Measurements from ENCODE around the gene PDXP. TPM values are rescaled to one million over a fixed set of nuclear protein-coding genes. Genes with fewer than 3 reads are reported as not detected.
A peak's percentile ranks its signal among the peaks of the same experiment; 100 is the strongest.

The PDXP gene
- total RNA-seq, 1 experiment from 2014 or later: 42.7 TPM

DNA sequence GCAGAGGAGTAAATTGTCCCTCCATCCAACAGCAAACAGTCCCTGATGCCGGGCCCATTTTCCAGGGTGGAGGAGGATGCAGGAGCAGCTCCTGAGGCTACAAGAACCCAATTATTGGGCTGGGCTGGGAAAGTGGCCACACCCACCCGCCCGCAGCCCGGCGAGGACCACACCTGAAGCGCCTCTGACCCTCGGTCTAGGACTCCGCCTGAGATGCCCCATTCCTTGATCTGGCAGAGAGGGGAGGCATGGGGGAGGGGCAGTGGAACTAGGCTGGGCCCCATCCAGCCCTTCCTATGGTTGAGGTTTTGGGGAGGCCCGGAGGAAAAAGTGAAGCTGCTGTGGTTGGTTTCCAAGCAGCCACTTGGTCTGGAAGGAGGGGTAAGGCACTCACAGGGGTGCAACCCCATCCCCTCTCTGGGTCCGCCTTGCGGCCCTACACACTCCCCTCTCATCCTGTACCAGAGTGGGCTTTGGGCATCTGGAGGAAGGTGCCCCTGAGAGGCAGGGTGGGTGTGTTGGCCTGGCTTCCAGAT is 14.5 kb downstream of the PDXP start:
- TF ChIP-seq ZFX (IDR thresholded peaks at IDR 0.05) (no peak), EZH2phosphoT487 (IDR thresholded peaks at IDR 0.05; ENCODE audit: borderline replicate concordance) (no peak), ELF1 (IDR thresholded peaks at IDR 0.05; ENCODE audit: borderline replicate concordance, low read depth) (no peak), TCF7L2 (IDR thresholded peaks at IDR 0.05; ENCODE audit: borderline replicate concordance, extremely low read depth, insufficient read depth, insufficient read length) (no peak), CBX3 (IDR thresholded peaks at IDR 0.05; ENCODE audit: low read depth) (no peak), RAD21 (IDR thresholded peaks at IDR 0.05; ENCODE audit: low read depth) (no peak), POLR2A (IDR thresholded peaks at IDR 0.05; ENCODE audit: borderline replicate concordance, extremely low read depth, insufficient read depth, insufficient read length) (no peak), EGR1 (IDR thresholded peaks at IDR 0.05; ENCODE audit: low read depth) (no peak), SP1 (IDR thresholded peaks at IDR 0.05; ENCODE audit: low read depth) (no peak), SRF (IDR thresholded peaks at IDR 0.05; ENCODE audit: low read depth) (no peak), YY1 (IDR thresholded peaks at IDR 0.05; ENCODE audit: extremely low read depth, insufficient replicate concordance, low read depth, low read length) (no peak)
- TF ChIP-seq, protein P1, sequence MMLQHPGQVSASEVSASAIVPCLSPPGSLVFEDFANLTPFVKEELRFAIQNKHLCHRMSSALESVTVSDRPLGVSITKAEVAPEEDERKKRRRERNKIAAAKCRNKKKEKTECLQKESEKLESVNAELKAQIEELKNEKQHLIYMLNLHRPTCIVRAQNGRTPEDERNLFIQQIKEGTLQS (IDR thresholded peaks at IDR 0.05): no peak
- TF ChIP-seq, protein P2, sequence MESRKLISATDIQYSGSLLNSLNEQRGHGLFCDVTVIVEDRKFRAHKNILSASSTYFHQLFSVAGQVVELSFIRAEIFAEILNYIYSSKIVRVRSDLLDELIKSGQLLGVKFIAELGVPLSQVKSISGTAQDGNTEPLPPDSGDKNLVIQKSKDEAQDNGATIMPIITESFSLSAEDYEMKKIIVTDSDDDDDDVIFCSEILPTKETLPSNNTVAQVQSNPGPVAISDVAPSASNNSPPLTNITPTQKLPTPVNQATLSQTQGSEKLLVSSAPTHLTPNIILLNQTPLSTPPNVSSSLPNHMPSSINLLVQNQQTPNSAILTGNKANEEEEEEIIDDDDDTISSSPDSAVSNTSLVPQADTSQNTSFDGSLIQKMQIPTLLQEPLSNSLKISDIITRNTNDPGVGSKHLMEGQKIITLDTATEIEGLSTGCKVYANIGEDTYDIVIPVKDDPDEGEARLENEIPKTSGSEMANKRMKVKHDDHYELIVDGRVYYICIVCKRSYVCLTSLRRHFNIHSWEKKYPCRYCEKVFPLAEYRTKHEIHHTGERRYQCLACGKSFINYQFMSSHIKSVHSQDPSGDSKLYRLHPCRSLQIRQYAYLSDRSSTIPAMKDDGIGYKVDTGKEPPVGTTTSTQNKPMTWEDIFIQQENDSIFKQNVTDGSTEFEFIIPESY (IDR thresholded peaks at IDR 0.05; ENCODE audit: extremely low read depth, insufficient replicate concordance, low read length): no peak
- TF ChIP-seq, protein P3, sequence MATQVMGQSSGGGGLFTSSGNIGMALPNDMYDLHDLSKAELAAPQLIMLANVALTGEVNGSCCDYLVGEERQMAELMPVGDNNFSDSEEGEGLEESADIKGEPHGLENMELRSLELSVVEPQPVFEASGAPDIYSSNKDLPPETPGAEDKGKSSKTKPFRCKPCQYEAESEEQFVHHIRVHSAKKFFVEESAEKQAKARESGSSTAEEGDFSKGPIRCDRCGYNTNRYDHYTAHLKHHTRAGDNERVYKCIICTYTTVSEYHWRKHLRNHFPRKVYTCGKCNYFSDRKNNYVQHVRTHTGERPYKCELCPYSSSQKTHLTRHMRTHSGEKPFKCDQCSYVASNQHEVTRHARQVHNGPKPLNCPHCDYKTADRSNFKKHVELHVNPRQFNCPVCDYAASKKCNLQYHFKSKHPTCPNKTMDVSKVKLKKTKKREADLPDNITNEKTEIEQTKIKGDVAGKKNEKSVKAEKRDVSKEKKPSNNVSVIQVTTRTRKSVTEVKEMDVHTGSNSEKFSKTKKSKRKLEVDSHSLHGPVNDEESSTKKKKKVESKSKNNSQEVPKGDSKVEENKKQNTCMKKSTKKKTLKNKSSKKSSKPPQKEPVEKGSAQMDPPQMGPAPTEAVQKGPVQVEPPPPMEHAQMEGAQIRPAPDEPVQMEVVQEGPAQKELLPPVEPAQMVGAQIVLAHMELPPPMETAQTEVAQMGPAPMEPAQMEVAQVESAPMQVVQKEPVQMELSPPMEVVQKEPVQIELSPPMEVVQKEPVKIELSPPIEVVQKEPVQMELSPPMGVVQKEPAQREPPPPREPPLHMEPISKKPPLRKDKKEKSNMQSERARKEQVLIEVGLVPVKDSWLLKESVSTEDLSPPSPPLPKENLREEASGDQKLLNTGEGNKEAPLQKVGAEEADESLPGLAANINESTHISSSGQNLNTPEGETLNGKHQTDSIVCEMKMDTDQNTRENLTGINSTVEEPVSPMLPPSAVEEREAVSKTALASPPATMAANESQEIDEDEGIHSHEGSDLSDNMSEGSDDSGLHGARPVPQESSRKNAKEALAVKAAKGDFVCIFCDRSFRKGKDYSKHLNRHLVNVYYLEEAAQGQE (IDR thresholded peaks at IDR 0.05; ENCODE audit: low read depth): no peak
- Histone ChIP-seq H3K36me3 (ENCODE audit: control insufficient read depth in 1 of 2, insufficient read depth in 2 of 2, low read length in 2 of 2) (peaks cover 0 to 2% of the 10 kb centered on the region in 2 experiments; a peak in 1 of 4 replicates), H3K9me2 (ENCODE audit: insufficient read depth) (no peaks in the 10 kb centered on the region), H3K4me2 (ENCODE audit: low read length) (no peak overlapping the region), H2AFZ (ENCODE audit: low read depth, low read length, poor library complexity, severe bottlenecking) (no peak overlapping the region), H3K4me1 (ENCODE audit: control insufficient read depth in 1 of 2, insufficient read depth in 2 of 2, low read length in 2 of 2) (peaks cover 43 to 66% of the 10 kb centered on the region in 2 experiments), H3K79me2 (ENCODE audit: insufficient read depth, low read length) (peaks cover 13% of the 10 kb centered on the region; the same call in 1 of the 2 replicates), H4K20me1 (ENCODE audit: insufficient read depth) (no peaks in the 10 kb centered on the region), H3K27ac (ENCODE audit: low read depth, low read length) (peak overlapping the region; percentile 26; the same call in 1 of the 2 replicates), H3K27me3 (ENCODE audit: insufficient read depth, low read length) (no peaks in the 10 kb centered on the region), H3K9me3 (ENCODE audit: control insufficient read depth in 1 of 2, insufficient read depth in 1 of 2, low read depth in 1 of 2, low read length in 2 of 2) (no peaks in the 10 kb centered on the region), H3K4me3 (replicated peaks in 1 of 2; ENCODE audit: low read depth in 1 of 2, low read length in 2 of 2) (no peak overlapping the region), H3K9ac (ENCODE audit: low read length) (no peak overlapping the region)
- CTCF ChIA-PET: interaction anchor here (1.1 kb wide), 1 partner anchor 30 kb away, joined by 3 read pairs; no protein-coding TSS in a partner anchor
- no peak for ATAC-seq
- no peak for DNase-seq (ENCODE audit: low read depth, low spot score)
- POLR2A ChIA-PET: interaction anchor here (4.6 kb wide), 1 partner anchor 14 kb away, joined by 71 read pairs; the partner anchor contains the start of gene PDXP
- BruUV-seq (replicated peaks): no TSS peak
- RAD21 ChIA-PET (ENCODE audit: low non-redundant PET in 1 of 2, low total read pairs in 2 of 2, uncharacterized antibody in 2 of 2, unreplicated experiment in 2 of 2): no interaction called here
- intact Hi-C loops (cut with micrococcal nuclease): no loop called here

Data from HCT116 (cell line).